ENCODE results near the gene TPRG1.

TPRG1 gene

DNA sequence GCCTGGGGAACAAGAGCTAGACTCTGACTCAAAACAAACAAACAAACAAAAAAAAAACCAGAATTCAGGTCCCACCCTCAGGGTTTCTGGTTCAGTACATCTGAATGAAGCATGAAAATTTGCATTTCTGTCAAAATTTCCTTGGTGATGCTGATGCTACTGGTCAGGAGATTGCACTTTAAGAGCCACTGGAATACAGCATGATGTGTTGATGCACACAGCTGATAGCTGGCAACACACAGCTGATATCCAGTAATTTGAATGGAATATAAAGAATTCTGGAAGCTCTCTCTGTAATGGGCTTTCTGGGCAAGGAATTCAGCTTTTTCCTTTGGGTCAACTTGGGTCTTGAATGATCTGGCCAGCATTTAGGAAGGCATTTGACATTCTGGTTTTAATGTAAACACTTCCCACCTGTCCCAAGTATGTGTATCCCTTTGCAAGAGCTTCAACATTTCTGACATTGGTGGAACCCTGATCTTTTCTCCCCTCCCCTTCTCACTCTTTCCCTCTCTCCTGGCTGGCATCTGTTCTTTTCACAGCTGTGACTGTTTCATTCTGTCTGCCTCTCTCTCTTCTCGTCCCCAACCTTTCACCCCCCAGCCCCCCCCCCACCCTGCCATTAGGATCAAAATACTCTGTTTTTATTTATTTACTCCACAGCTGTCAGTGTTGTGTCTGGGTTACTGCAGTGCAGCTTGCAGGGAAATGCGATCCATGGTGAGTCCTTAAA lies 189.5 kb downstream of the TPRG1 start:
- peak; percentile 23 to 32 for DNase-seq

DNA sequence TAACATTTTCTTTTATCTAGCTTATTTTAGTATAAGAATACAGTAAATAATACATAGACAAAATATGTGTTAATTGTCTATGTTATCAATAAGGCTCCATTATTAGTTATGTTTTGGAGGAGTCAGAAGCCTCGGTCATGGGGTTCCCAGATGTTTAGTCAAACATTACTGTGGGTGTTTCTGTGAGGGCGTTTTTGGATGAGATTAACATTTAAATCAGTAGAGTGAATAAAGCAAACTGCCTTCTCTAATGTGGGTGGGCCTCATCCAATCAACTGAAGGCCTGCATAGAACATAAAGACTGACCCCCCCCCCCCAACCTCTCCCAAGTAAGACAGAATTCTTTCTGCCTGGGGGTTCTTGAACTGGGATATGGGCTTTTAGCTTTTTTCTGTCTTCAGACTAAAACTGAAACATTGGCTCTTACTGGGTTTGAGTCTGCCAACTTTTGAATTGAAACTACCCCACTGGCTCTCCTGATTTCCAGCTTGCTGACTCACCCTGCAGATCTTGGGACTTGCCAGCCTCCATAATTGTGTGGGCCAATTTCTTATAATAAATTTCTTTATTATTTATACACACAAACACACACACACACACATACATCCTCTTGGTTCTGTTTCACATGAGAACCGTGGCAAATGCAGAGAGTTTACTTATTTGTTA lies 192.0 kb downstream of the TPRG1 start:
- no peak for DNase-seq

DNA sequence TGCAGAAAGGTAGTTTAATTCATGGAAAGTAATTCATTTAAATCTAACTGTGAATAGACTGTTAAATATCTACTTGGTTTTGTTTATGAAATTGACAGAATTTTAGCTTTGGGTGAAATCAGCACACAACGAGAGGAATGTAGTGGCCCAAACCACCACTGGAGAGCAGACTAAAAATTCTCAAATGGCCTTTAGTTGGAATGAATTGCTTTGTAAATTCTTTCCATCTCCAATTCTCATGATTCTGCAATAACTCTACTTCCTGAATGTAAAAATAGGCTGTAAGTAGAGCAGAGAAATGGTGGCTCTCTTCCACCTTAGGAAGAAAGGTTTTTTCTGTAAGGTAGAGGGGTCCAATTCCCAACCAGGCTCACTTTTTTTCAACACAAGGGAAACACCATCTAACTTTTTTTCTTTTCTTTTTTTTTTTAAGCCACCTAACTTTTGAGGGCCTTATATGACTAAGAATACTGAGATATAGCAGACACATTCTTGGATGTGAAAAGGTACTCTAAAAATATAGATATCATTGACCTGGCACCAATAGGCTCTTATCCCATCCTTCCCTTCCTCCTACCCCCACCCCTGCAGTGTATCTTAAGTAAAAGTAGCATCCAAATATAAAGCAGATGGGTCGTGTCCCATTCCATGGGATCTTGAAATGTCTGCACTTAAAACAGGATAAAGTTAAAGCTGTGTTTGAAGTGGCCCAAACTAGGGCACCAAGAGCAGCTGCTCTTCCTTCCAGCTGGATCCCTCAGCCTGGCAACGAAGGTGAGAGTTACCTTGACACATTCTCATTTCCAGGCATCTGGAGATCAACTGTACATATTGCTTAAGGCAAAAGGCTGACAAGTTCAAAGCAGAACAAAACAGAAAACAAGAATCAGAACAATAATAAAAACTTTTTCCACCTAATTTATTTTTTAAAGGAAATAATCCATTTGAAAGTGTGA lies 194.1 kb downstream of the TPRG1 start:
- DNase-seq = peak; percentile 67 to 85

- no peak for DNase-seq
Observed at GRCh38 chr3:189368384-189368783, 196.6 kb downstream of the TPRG1 start.

- DNase-seq = peak in 1 of 2 experiments; percentile 15
Observed at GRCh38 chr3:189369636-189370035, 197.9 kb downstream of the TPRG1 start.

DNA sequence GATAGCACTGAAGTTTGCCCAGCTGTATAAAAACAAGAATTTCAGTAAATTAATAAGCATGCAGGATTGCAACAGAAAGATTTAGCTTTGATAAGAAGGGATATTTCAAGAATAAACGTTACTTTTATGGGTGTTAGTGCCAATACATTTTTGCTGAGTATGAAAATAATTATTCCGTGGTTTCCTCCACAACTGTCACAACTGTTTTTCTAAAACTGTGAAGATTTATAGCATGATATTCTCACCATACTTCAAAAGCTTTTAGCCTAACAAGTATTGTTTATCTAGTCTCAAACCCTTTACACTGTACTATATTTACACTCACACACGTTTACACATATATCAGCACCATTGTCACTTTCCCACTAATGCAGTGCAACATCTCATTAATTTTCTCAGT lies 200.5 kb downstream of the TPRG1 start:
- no peak for DNase-seq
